Endothelial cell of umbilical vein (primary cell): ENCODE data around the gene UBE2S. TPM values are rescaled to one million over a fixed set of nuclear protein-coding genes. Genes with fewer than 3 reads are reported as not detected.
"Not testable (repeated sequence)": the region's sequence is repeated elsewhere in the genome, so short reads cannot be mapped to it uniquely, and the experiment has no call there.

ENCODE experiments used
- BruUV-seq: library from RNA; stranded (reverse); fragments of 400-500 nt; replicated peaks from 2 replicates; lab custom pipeline; 2021; lab: Mats Ljungman, UMichigan
- CTCF ChIA-PET: fragments of 300-600, 350-600 bp; sonication (Branson Sonifier 250); formaldehyde crosslinking; loops from one replicate; lab custom pipeline; 2021; ENCODE audit warnings: antibody characterized with exemption, inconsistent platforms; lab: Charles Lee
- POLR2A ChIA-PET: fragments of 300-600, 350-600 bp; sonication (Branson Sonifier 250); formaldehyde crosslinking; loops from one replicate; lab custom pipeline; 2021; ENCODE audit warnings: antibody characterized with exemption, inconsistent platforms; lab: Charles Lee
- DNase-seq: peaks from one replicate; pipeline ENCODE4 v3.0.0-alpha.2; 2011; ENCODE audit warnings: low read depth, low spot score
- FAIRE-seq: peaks from 2 replicates; lab custom pipeline; 2011; peaks lifted over from hg19 to GRCh38; lab: Jason Lieb, UNC
- H2AFZ ChIP-seq: 2 replicates; pipeline ENCODE4 v1.6.0; 2012; ENCODE audit warnings: low read depth, low read length, control low read depth, inconsistent platforms
- H3K27ac ChIP-seq: 2 replicates; pipeline ENCODE4 v1.5.1; 2011; ENCODE audit warnings: low read depth, mild to moderate bottlenecking, control low read depth, low read length, moderate library complexity; ENCODE audit not compliant: insufficient read depth
- H3K27me3 ChIP-seq, 2 experiments: 2 replicates each; pipeline versions ENCODE4 v1.6.0 to v1.6.1; 2011; ENCODE audit warnings: low read length in 2 of 2, mixed read lengths in 1 of 2; ENCODE audit not compliant: control insufficient read depth in 2 of 2, insufficient read depth in 2 of 2
- H3K36me3 ChIP-seq, 2 experiments: 2 replicates in 1 of 2; 3 replicates in 1 of 2; pipeline ENCODE4 v1.5.1; 2011; ENCODE audit warnings: low read length in 2 of 2, mild to moderate bottlenecking in 1 of 2, moderate library complexity in 1 of 2; ENCODE audit not compliant: control insufficient read depth in 2 of 2, insufficient read depth in 2 of 2; ENCODE audit errors: extremely low read depth in 1 of 2
- H3K4me1 ChIP-seq: 3 replicates; pipeline ENCODE4 v1.5.1; 2011; ENCODE audit warnings: mild to moderate bottlenecking, low read length; ENCODE audit not compliant: control insufficient read depth, insufficient read depth; ENCODE audit errors: extremely low read depth
- H3K4me2 ChIP-seq: 2 replicates; pipeline ENCODE4 v1.6.1; 2011; ENCODE audit warnings: low read length, control low read depth, mixed read lengths; ENCODE audit not compliant: insufficient read depth
- H3K4me3 ChIP-seq, 3 experiments: fragments of 200-600 bp in 1 of 3; sonication (generic), shearing (Covaris generic) in 1 of 3; replicated peaks in 1 of 3; 2 replicates each; pipeline ENCODE4 v1.5.1; 2011 to 2016; ENCODE audit warnings: control low read depth in 3 of 3, low read length in 3 of 3, mild to moderate bottlenecking in 2 of 3, inconsistent platforms in 1 of 3, low read depth in 1 of 3, moderate library complexity in 1 of 3; ENCODE audit not compliant: insufficient read depth in 1 of 3
- H3K79me2 ChIP-seq: 2 replicates; pipeline ENCODE4 v1.6.0; 2012; ENCODE audit warnings: low read length, inconsistent platforms; ENCODE audit not compliant: control insufficient read depth, insufficient read depth
- H3K9ac ChIP-seq: replicated peaks from 2 replicates; pipeline ENCODE3; 2011; ENCODE audit warnings: low read length, control low read depth; ENCODE audit not compliant: insufficient read depth; ENCODE audit errors: extremely low read depth
- H3K9me1 ChIP-seq: replicated peaks from 3 replicates; pipeline ENCODE4 v1.6.0; 2011; ENCODE audit warnings: mild to moderate bottlenecking, low read length; ENCODE audit not compliant: control insufficient read depth, insufficient read depth; ENCODE audit errors: extremely low read depth
- H3K9me3 ChIP-seq: replicated peaks from 2 replicates; pipeline ENCODE4 v1.5.1; 2012; ENCODE audit warnings: low read length, inconsistent platforms; ENCODE audit not compliant: control insufficient read depth, insufficient read depth
- H4K20me1 ChIP-seq: replicated peaks from 2 replicates; pipeline ENCODE3; 2011; ENCODE audit warnings: mild to moderate bottlenecking, low read length; ENCODE audit not compliant: control insufficient read depth, insufficient read depth; ENCODE audit errors: extremely low read depth
- CTCF ChIP-seq, 2 donors: IDR thresholded peaks; 1 replicate in 1 of 2; 2 replicates in 1 of 2; pipeline ENCODE4 v1.5.1; 2011; ENCODE audit warnings: low read length in 2 of 2, mild to moderate bottlenecking in 2 of 2, moderate library complexity in 2 of 2, control low read depth in 1 of 2, inconsistent platforms in 1 of 2, low read depth in 1 of 2; ENCODE audit not compliant: insufficient read depth in 1 of 2; ENCODE audit errors: extremely low read depth in 1 of 2
- EZH2 ChIP-seq: IDR thresholded peaks from 2 replicates; pipeline ENCODE4 v1.6.1; 2012; ENCODE audit warnings: borderline replicate concordance, low read depth, mild to moderate bottlenecking, moderate library complexity, low read length, inconsistent platforms; ENCODE audit not compliant: severe bottlenecking
- FOS ChIP-seq: IDR thresholded peaks from 2 replicates; pipeline ENCODE4 v1.6.1; 2011; ENCODE audit warnings: mild to moderate bottlenecking, low read length, moderate library complexity, borderline replicate concordance; ENCODE audit not compliant: insufficient read depth
- GATA2 ChIP-seq: IDR thresholded peaks from 2 replicates; pipeline ENCODE4 v1.7.0; 2011; ENCODE audit warnings: low read depth, mild to moderate bottlenecking, moderate library complexity, mixed read lengths, low read length; ENCODE audit not compliant: insufficient read length, insufficient read depth
- JUN ChIP-seq: IDR thresholded peaks from 2 replicates; pipeline ENCODE4 v1.6.1; 2011; ENCODE audit warnings: borderline replicate concordance, low read depth; ENCODE audit not compliant: insufficient read length, insufficient read depth
- dilution Hi-C: fragments of 300-500 bp; cut with MboI; formaldehyde crosslinking; loops from one replicate; pipeline ENCODE4 v1.15.0; 2019; ENCODE audit warnings: low sequenced_read_pairs; ENCODE audit not compliant: extremely low pct_ligation_motif_present
- intact Hi-C: fragments of 100-400 bp; cut with micrococcal nuclease; formaldehyde crosslinking; loops from one replicate; pipeline ENCODE4 v1.10.0; 2022
- polyA plus RNA-seq, 4 experiments: library from polyadenylated mRNA; depleted of rRNA in 3 of 4; stranded (reverse) in 3 of 4; unstranded in 1 of 4; fragments of >200 nt; gene quantifications; 2 replicates each; pipeline versions ENCODE4 v1.2.1 to v1.2.3, GENCODE V29; 2011 to 2012; ENCODE audit warnings: missing spikeins in 1 of 4
- total RNA-seq: library from RNA; stranded (reverse); gene quantifications from 2 replicates; pipeline ENCODE4 v1.2.3, GENCODE V29; 2021

UBE2S gene
- total and polyA plus RNA-seq, 2 donors (not counting 3 experiments of a cell fraction or from before 2014, with no cell fraction given) = 183 to 257 TPM

GRCh38 chr19:55409179-55409578, 1.6 kb upstream of the UBE2S start:
- POLR2A ChIA-PET, H3K9ac ChIP-seq, H3K4me2 ChIP-seq, FAIRE-seq, H3K4me3 ChIP-seq, H3K27me3 ChIP-seq, H4K20me1 ChIP-seq, H3K9me1 ChIP-seq, H3K36me3 ChIP-seq, dilution Hi-C loops, H2AFZ ChIP-seq, H3K9me3 ChIP-seq, BruUV-seq, H3K27ac ChIP-seq, DNase-seq: not testable (repeated sequence)
- intact Hi-C loops = loop anchor here (2.0 kb wide), 2 partner anchors 52 to 268 kb away; partner anchors contain the start of gene ISOC2
- CTCF ChIA-PET = interaction anchor here (0.7 to 0.9 kb wide), 2 partner anchors 10 to 95 kb away, joined by 3 to 4 read pairs; no protein-coding TSS in a partner anchor
- H3K79me2 ChIP-seq = peaks cover 30% of the 10 kb centered on the region
- H3K4me1 ChIP-seq = peaks cover 13% of the 10 kb centered on the region

GRCh38 chr19:55408533-55408872, 915 bp upstream of the UBE2S start:
- Histone ChIP-seq H3K9me1 (no peaks in the 10 kb centered on the region), H3K4me3 (peak overlapping the region in 2 of 3 experiments; percentile 28 to 30), H3K79me2 (peaks cover 34% of the 10 kb centered on the region), H3K27ac (peak overlapping the region; percentile 76), H3K36me3 (peaks cover 0 to 4% of the 10 kb centered on the region in 2 experiments), H4K20me1 (no peaks in the 10 kb centered on the region), H2AFZ (peak overlapping the region; percentile 90), H3K4me2 (peak overlapping the region; percentile 64), H3K9me3 (no peaks in the 10 kb centered on the region), H3K9ac (peak overlapping the region; percentile 35), H3K4me1 (peaks cover 13% of the 10 kb centered on the region), H3K27me3 (peaks cover 2 to 5% of the 10 kb centered on the region in 2 experiments)
- dilution Hi-C loops (no loop called here), intact Hi-C loops (loop anchor here (1.0 to 2.0 kb wide), 6 partner anchors 23 to 268 kb away; partner anchors contain the start of genes ISOC2, KMT5C, PPP6R1 and RPL28)
- ChIA-PET CTCF (no interaction called here), POLR2A (no interaction called here)
- TF ChIP-seq EZH2 (no peak), CTCF (IDR thresholded peaks at IDR 0.05; ENCODE audit: extremely low read depth in 1 of 2, insufficient read depth in 1 of 2, low read depth in 1 of 2, low read length in 2 of 2) (no peak), FOS (no peak), GATA2 (no peak), JUN (no peak)
- FAIRE-seq = peak; percentile 4
- BruUV-seq = TSS peak; percentile 95
- DNase-seq = no peak
